Astrocyte (in vitro differentiated cells and primary cell): ENCODE measurements around the gene SBK3.

Source experiments
- EZH2 ChIP-seq: IDR thresholded peaks from 2 replicates; pipeline ENCODE4 v1.6.1; 2012; ENCODE audit warnings: mild to moderate bottlenecking, low read length, inconsistent platforms; ENCODE audit not compliant: insufficient read depth
- TF ChIP-seq, protein P1 (sequence below): IDR thresholded peaks from 2 replicates; pipeline ENCODE4 v1.5.1; 2011; ENCODE audit warnings: low read depth, mild to moderate bottlenecking, inconsistent platforms, low read length, moderate library complexity; ENCODE audit not compliant: insufficient read depth

DNA sequence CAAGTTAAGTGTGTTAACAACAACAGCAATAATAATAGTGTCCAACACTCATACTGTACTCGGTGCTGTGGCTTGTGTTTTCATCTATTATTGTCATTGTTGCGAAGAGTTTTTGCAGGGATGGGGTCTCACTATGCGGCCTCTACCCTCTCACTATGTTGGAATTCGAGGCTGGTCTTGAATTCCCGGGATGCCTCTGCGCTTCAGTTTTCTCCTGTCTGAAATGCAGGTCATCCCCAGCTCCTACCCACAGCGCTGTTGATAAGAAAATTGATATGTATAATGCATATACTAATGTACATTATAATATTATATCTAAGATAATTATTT lies 4.9 kb upstream of the SBK3 start:
- TF ChIP-seq, protein P1, sequence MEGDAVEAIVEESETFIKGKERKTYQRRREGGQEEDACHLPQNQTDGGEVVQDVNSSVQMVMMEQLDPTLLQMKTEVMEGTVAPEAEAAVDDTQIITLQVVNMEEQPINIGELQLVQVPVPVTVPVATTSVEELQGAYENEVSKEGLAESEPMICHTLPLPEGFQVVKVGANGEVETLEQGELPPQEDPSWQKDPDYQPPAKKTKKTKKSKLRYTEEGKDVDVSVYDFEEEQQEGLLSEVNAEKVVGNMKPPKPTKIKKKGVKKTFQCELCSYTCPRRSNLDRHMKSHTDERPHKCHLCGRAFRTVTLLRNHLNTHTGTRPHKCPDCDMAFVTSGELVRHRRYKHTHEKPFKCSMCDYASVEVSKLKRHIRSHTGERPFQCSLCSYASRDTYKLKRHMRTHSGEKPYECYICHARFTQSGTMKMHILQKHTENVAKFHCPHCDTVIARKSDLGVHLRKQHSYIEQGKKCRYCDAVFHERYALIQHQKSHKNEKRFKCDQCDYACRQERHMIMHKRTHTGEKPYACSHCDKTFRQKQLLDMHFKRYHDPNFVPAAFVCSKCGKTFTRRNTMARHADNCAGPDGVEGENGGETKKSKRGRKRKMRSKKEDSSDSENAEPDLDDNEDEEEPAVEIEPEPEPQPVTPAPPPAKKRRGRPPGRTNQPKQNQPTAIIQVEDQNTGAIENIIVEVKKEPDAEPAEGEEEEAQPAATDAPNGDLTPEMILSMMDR = no peak
- TF ChIP-seq EZH2 = no peak
